Measurements from ENCODE around the gene TTC16.

Gene TTC16

GRCh38 chr9:127698985-127699670, 16.8 kb upstream of the TTC16 start:
- peak; percentile 41 to 74 for DNase-seq

- no peak for DNase-seq
Observed at GRCh38 chr9:127700140-127700539, 15.7 kb upstream of the TTC16 start.

- no peak for DNase-seq
Observed at GRCh38 chr9:127700594-127701255, 15.2 kb upstream of the TTC16 start.

- DNase-seq, result no peak
Observed at GRCh38 chr9:127703289-127703946, 12.5 kb upstream of the TTC16 start.

GRCh38 chr9:127705577-127706379, 10.1 kb upstream of the TTC16 start:
- no peak for DNase-seq

- DNase-seq, result no peak
Observed at GRCh38 chr9:127706836-127707241, 9.0 kb upstream of the TTC16 start, which contains the start of gene CFAP157. TSS of gene CFAP157 (plus strand) at chr9:127706988. CDS start at chr9:127707032, 44 bp downstream.

- no peak for DNase-seq
Observed at GRCh38 chr9:127707766-127708165, 8.1 kb upstream of the TTC16 start.

- no peak for DNase-seq
Observed at GRCh38 chr9:127708952-127709587, 6.8 kb upstream of the TTC16 start.

- no peak for DNase-seq
Observed at GRCh38 chr9:127710204-127710783, 5.6 kb upstream of the TTC16 start.

GRCh38 chr9:127711226-127711701, 4.6 kb upstream of the TTC16 start:
- no peak for DNase-seq

- DNase-seq, result no peak
Observed at GRCh38 chr9:127711831-127712274, 4.0 kb upstream of the TTC16 start.

GRCh38 chr9:127712371-127712770, 3.5 kb upstream of the TTC16 start:
- DNase-seq, result no peak

GRCh38 chr9:127712867-127713266, 3.0 kb upstream of the TTC16 start:
- no peak for DNase-seq

- DNase-seq, result no peak
Observed at GRCh38 chr9:127714020-127714750, 1.7 kb upstream of the TTC16 start.

GRCh38 chr9:127714951-127715469, 869 bp upstream of the TTC16 start:
- DNase-seq, result no peak

GRCh38 chr9:127716412-127716811, 533 bp downstream of the TTC16 start:
- DNase-seq, result no peak

GRCh38 chr9:127717766-127718165, 1.9 kb downstream of the TTC16 start:
- DNase-seq, result no peak

- no peak for DNase-seq
Observed at GRCh38 chr9:127720031-127720864, 4.4 kb downstream of the TTC16 start.

GRCh38 chr9:127720865-127721227, 5.0 kb downstream of the TTC16 start:
- no peak for DNase-seq

- DNase-seq, result no peak
Observed at GRCh38 chr9:127721391-127721821, 5.5 kb downstream of the TTC16 start.

All from NCI-H187 (cell line).